H1 (cell line): ENCODE measurements around the gene CDRT4. TPM values are rescaled to one million over a fixed set of nuclear protein-coding genes. Genes with fewer than 3 reads are reported as not detected.

Experiments used
- CTCF ChIA-PET: fragments of 300-600 bp; sonication (Branson Sonifier 250); formaldehyde crosslinking; loops from one replicate; lab custom pipeline; 2021; ENCODE audit not compliant: partially characterized antibody; lab: Charles Lee
- POLR2A ChIA-PET: fragments of 300-600 bp; sonication (Branson Sonifier 250); formaldehyde crosslinking; loops from one replicate; lab custom pipeline; 2021; ENCODE audit warnings: inconsistent platforms; ENCODE audit not compliant: partially characterized antibody; lab: Charles Lee
- DNase-seq, 2 experiments: peaks; one replicate each; pipeline versions ENCODE4 v3.0.0 to v3.0.0-alpha.2; 2010 to 2022; ENCODE audit warnings: low spot score in 2 of 2, low read depth in 1 of 2, mixed read lengths in 1 of 2
- FAIRE-seq: peaks from 2 replicates; lab custom pipeline; 2011; peaks lifted over from hg19 to GRCh38; lab: Jason Lieb, UNC
- H2AFZ ChIP-seq: 2 replicates; pipeline ENCODE4 v1.8.1; 2012; ENCODE audit warnings: low read length, inconsistent platforms
- H2AK5ac ChIP-seq: 2 replicates; pipeline ENCODE4 v1.6.1; 2013; ENCODE audit warnings: low read depth, low read length
- H2BK120ac ChIP-seq: replicated peaks from 2 replicates; pipeline ENCODE3; 2013; ENCODE audit warnings: low read depth, low read length, inconsistent platforms
- H2BK12ac ChIP-seq: 2 replicates; pipeline ENCODE4 v1.6.1; 2013; ENCODE audit warnings: low read depth, low read length
- H2BK15ac ChIP-seq: 2 replicates; pipeline ENCODE4 v1.6.1; 2013; ENCODE audit warnings: low read length
- H2BK20ac ChIP-seq: 2 replicates; pipeline ENCODE4 v1.6.1; 2013; ENCODE audit warnings: low read length
- H2BK5ac ChIP-seq: 2 replicates; pipeline ENCODE4 v1.6.1; 2013; ENCODE audit warnings: low read depth, low read length
- H3K14ac ChIP-seq: 2 replicates; pipeline ENCODE4 v1.6.1; 2013; ENCODE audit warnings: inconsistent platforms; ENCODE audit not compliant: insufficient read length
- H3K18ac ChIP-seq: 2 replicates; pipeline ENCODE4 v1.6.1; 2013; ENCODE audit warnings: low read length; ENCODE audit errors: extremely low read depth
- H3K23ac ChIP-seq: 2 replicates; pipeline ENCODE4 v1.6.1; 2013; ENCODE audit warnings: inconsistent platforms; ENCODE audit not compliant: insufficient read length
- H3K23me2 ChIP-seq: 2 replicates; pipeline ENCODE4 v1.6.1; 2013; ENCODE audit warnings: low read depth, low read length
- H3K27ac ChIP-seq: 2 replicates; pipeline ENCODE4 v1.6.1; 2011; ENCODE audit warnings: low read depth, low read length, inconsistent platforms
- H3K27me3 ChIP-seq, 4 experiments: replicated peaks in 1 of 4; 1 replicate in 1 of 4; 2 replicates in 3 of 4; pipeline versions ENCODE4 v1.6.1 to v1.8.1; 2011 to 2013; ENCODE audit warnings: low read length in 3 of 4, mild to moderate bottlenecking in 3 of 4, inconsistent platforms in 2 of 4, mixed read lengths in 2 of 4, moderate library complexity in 1 of 4; ENCODE audit not compliant: control insufficient read depth in 3 of 4, insufficient read depth in 3 of 4; ENCODE audit errors: extremely low read depth in 1 of 4
- H3K36me3 ChIP-seq, 4 experiments: 2 replicates each; pipeline versions ENCODE4 v1.6.1 to v1.8.1; 2011 to 2013; ENCODE audit warnings: mild to moderate bottlenecking in 4 of 4, low read length in 3 of 4, moderate library complexity in 2 of 4, control low read depth in 1 of 4, inconsistent platforms in 1 of 4; ENCODE audit not compliant: insufficient read depth in 4 of 4, control insufficient read depth in 2 of 4
- H3K4ac ChIP-seq: replicated peaks from 2 replicates; pipeline ENCODE3; 2013; ENCODE audit warnings: low read length, low read depth, mixed read lengths, inconsistent platforms; ENCODE audit not compliant: insufficient read length
- H3K4me1 ChIP-seq, 4 experiments: replicated peaks in 1 of 4; 1 replicate in 1 of 4; 2 replicates in 3 of 4; pipeline versions ENCODE4 v1.6.1 to v1.8.1; 2011 to 2013; ENCODE audit warnings: low read length in 3 of 4, inconsistent platforms in 2 of 4, mixed read lengths in 1 of 4; ENCODE audit not compliant: insufficient read depth in 4 of 4, control insufficient read depth in 3 of 4
- H3K4me2 ChIP-seq, 2 experiments: 2 replicates each; pipeline versions ENCODE4 v1.6.1 to v1.8.1; 2011 to 2013; ENCODE audit warnings: low read depth in 2 of 2, low read length in 2 of 2, control low read depth in 1 of 2, inconsistent platforms in 1 of 2, mild to moderate bottlenecking in 1 of 2; ENCODE audit not compliant: insufficient read depth in 1 of 2
- H3K4me3 ChIP-seq, 4 experiments: fragments of 200-600, 300-600 bp in 1 of 4; sonication (generic), shearing (Covaris generic), sonication (Bioruptor Twin) in 1 of 4; 2 replicates each; pipeline versions ENCODE4 v1.5.1 to v1.8.1; 2011 to 2016; ENCODE audit warnings: low read length in 4 of 4, low read depth in 3 of 4, control low read depth in 2 of 4, inconsistent platforms in 2 of 4, mild to moderate bottlenecking in 2 of 4, mixed read lengths in 1 of 4, moderate library complexity in 1 of 4; ENCODE audit not compliant: insufficient read depth in 2 of 4; ENCODE audit errors: extremely low read depth in 1 of 4
- H3K56ac ChIP-seq: replicated peaks from 2 replicates; pipeline ENCODE3; 2013; ENCODE audit warnings: low read depth, mild to moderate bottlenecking, mixed read lengths, low read length, inconsistent platforms; ENCODE audit not compliant: insufficient read length
- H3K79me1 ChIP-seq: 2 replicates; pipeline ENCODE4 v1.6.1; 2013; ENCODE audit warnings: low read depth, low read length, control low read depth
- H3K79me2 ChIP-seq, 2 experiments: 2 replicates each; pipeline versions ENCODE4 v1.6.1 to v1.8.1; 2012 to 2013; ENCODE audit warnings: low read length in 2 of 2, mild to moderate bottlenecking in 2 of 2, inconsistent platforms in 1 of 2; ENCODE audit not compliant: insufficient read depth in 2 of 2, control insufficient read depth in 1 of 2
- H3K9ac ChIP-seq, 4 experiments: replicated peaks in 1 of 4; 1 replicate in 1 of 4; 2 replicates in 3 of 4; pipeline versions ENCODE4 v1.6.1 to v1.8.1; 2011 to 2013; ENCODE audit warnings: low read depth in 3 of 4, low read length in 3 of 4, control low read depth in 2 of 4, mild to moderate bottlenecking in 2 of 4, moderate library complexity in 2 of 4, inconsistent platforms in 1 of 4; ENCODE audit errors: extremely low read depth in 1 of 4
- H3K9me3 ChIP-seq, 2 experiments: 2 replicates each; pipeline versions ENCODE4 v1.6.1 to v1.8.1; 2012 to 2013; ENCODE audit warnings: mild to moderate bottlenecking in 2 of 2, moderate library complexity in 2 of 2, control low read depth in 1 of 2, inconsistent platforms in 1 of 2, low read depth in 1 of 2, low read length in 1 of 2, mixed read lengths in 1 of 2; ENCODE audit not compliant: insufficient read depth in 2 of 2
- H4K20me1 ChIP-seq, 2 experiments: replicated peaks in 1 of 2; 2 replicates each; pipeline versions ENCODE3 to v1.8.1; 2011 to 2013; ENCODE audit warnings: inconsistent platforms in 2 of 2, low read length in 2 of 2, mild to moderate bottlenecking in 1 of 2; ENCODE audit not compliant: insufficient read depth in 2 of 2, control insufficient read depth in 1 of 2
- H4K5ac ChIP-seq: 2 replicates; pipeline ENCODE4 v1.6.1; 2013; ENCODE audit warnings: low read length, low read depth, mixed read lengths, inconsistent platforms; ENCODE audit not compliant: insufficient read length
- H4K8ac ChIP-seq: 2 replicates; pipeline ENCODE4 v1.8.0; 2013; ENCODE audit warnings: mild to moderate bottlenecking, moderate library complexity, low read length, inconsistent platforms; ENCODE audit not compliant: insufficient read depth; ENCODE audit errors: extremely low read depth
- H4K91ac ChIP-seq: replicated peaks from 2 replicates; pipeline ENCODE3; 2013; ENCODE audit warnings: low read length, mixed read lengths, inconsistent platforms; ENCODE audit not compliant: insufficient read length
- BRCA1 ChIP-seq: IDR thresholded peaks from 2 replicates; pipeline ENCODE4 v1.6.1; 2012; ENCODE audit warnings: low read depth, low read length, improper control_type of control experiment
- CTBP2 ChIP-seq: IDR thresholded peaks from 2 replicates; pipeline ENCODE4 v1.7.0; 2011; ENCODE audit warnings: borderline replicate concordance, mild to moderate bottlenecking, moderate library complexity, mixed read lengths, low read length; ENCODE audit not compliant: insufficient read depth, insufficient read length
- E2F6 ChIP-seq: IDR thresholded peaks from 2 replicates; pipeline ENCODE4 v1.6.1; 2012; ENCODE audit warnings: inconsistent platforms
- NANOG ChIP-seq: IDR thresholded peaks from 2 replicates; pipeline ENCODE4 v1.6.1; 2011; ENCODE audit warnings: low read length, low read depth, mild to moderate bottlenecking, inconsistent platforms; ENCODE audit not compliant: insufficient read depth, poor library complexity, severe bottlenecking
- PHF8 ChIP-seq: fragments of 200-600 bp; sonication (generic); conservative IDR thresholded peaks from 2 replicates; pipeline ENCODE4 v1.7.1; 2012; ENCODE audit warnings: low read depth, mild to moderate bottlenecking, inconsistent platforms, low read length, moderate library complexity
- POU5F1 ChIP-seq: IDR thresholded peaks from 2 replicates; pipeline ENCODE4 v1.6.1; 2011; ENCODE audit warnings: low read depth, mild to moderate bottlenecking, low read length, moderate library complexity
- RFX5 ChIP-seq: IDR thresholded peaks from 2 replicates; pipeline ENCODE4 v1.6.1; 2011; ENCODE audit warnings: low read depth, low read length, improper control_type of control experiment, borderline replicate concordance
- RNF2 ChIP-seq: fragments of 200-900, 300-1000 bp; sonication (generic); IDR thresholded peaks from 2 replicates; pipeline ENCODE4 v1.7.1; 2016; ENCODE audit warnings: borderline replicate concordance, low read depth, mild to moderate bottlenecking, antibody characterized with exemption, low read length; ENCODE audit not compliant: poor library complexity, severe bottlenecking; ENCODE audit errors: missing control alignments
- SP4 ChIP-seq: IDR thresholded peaks from 2 replicates; pipeline ENCODE4 v1.6.1; 2012; ENCODE audit warnings: low read length, inconsistent platforms
- TBP ChIP-seq: IDR thresholded peaks from 2 replicates; pipeline ENCODE4 v1.6.1; 2011; ENCODE audit warnings: low read depth, low read length, improper control_type of control experiment
- WGBS, 2 experiments: shearing (Covaris generic) in 1 of 2; methylation state at CpG; one replicate each; pipeline versions ENCODE4 v1.1.6 to v1.1.7; 2013 to 2015; ENCODE audit warnings: low lambda C conversion rate in 2 of 2, mixed read lengths in 2 of 2, inconsistent platforms in 1 of 2, low coverage in 1 of 2, missing lambda C conversion rate in 1 of 2; ENCODE audit not compliant: insufficient replicate concordance in 2 of 2, insufficient coverage in 1 of 2, insufficient read length in 1 of 2; ENCODE audit errors: extremely low coverage in 1 of 2, missing lambda C conversion rate in 1 of 2; 5-methylcytosine and 5-hydroxymethylcytosine counted together
- polyA plus RNA-seq, 7 experiments: library from polyadenylated mRNA; depleted of rRNA in 3 of 7; stranded (reverse) in 5 of 7; unstranded in 2 of 7; fragments of >200 nt in 5 of 7; fragments of 200-250 nt in 2 of 7; gene quantifications; 1 replicate in 5 of 7; 2 replicates in 1 of 7; 4 replicates in 1 of 7; pipeline versions ENCODE4 v1.2.1 to v1.2.3, GENCODE V29; 2011 to 2013; ENCODE audit warnings: missing spikeins in 2 of 7, mixed read lengths in 2 of 7
- total RNA-seq: library from RNA; stranded (reverse); fragmentation: NEBNext Ultra II Directional; extraction: Animal tissue kit (Norgen Biotek cat#: 25700); gene quantifications from 2 replicates; pipeline ENCODE4 v1.2.1, GENCODE V29; 2021

The CDRT4 gene
- total and polyA plus RNA-seq, 2 of the 8 experiments (the other 6 are each of a cell fraction or from before 2014, with no cell fraction given), result 2.6 to 5.6 TPM

- ChIA-PET CTCF (interaction anchor here (1.7 to 2.6 kb wide), 2 partner anchors 21 to 35 kb away, joined by 3 to 17 read pairs; no protein-coding TSS in a partner anchor), POLR2A (interaction anchor here (0.7 to 0.8 kb wide), 2 partner anchors 9 to 21 kb away, joined by 3 read pairs; no protein-coding TSS in a partner anchor)
- Histone ChIP-seq H3K9me3 (no peaks in the 10 kb centered on the region), H3K36me3 (peaks cover 0 to 3% (median 1%) of the 10 kb centered on the region in 4 experiments; a peak in 2 of 8 replicates), H2BK15ac (no peak overlapping the region), H2BK12ac (no peak overlapping the region), H3K4me2 (no peak overlapping the region), H3K4me1 (peaks cover 0 to 7% (median 2%) of the 10 kb centered on the region in 4 experiments; a peak in 4 of 7 replicates), H3K23ac (no peak overlapping the region), H3K79me1 (no peaks in the 10 kb centered on the region), H3K79me2 (no peaks in the 10 kb centered on the region), H2AK5ac (no peak overlapping the region), H4K20me1 (peaks cover 0 to 2% of the 10 kb centered on the region in 2 experiments), H3K27me3 (no peaks in the 10 kb centered on the region), H4K5ac (no peak overlapping the region), H3K23me2 (no peaks in the 10 kb centered on the region), H3K4ac (no peak overlapping the region), H4K8ac (no peak overlapping the region), H3K27ac (no peak overlapping the region), H4K91ac (no peak overlapping the region), H2AFZ (no peak overlapping the region), H3K56ac (no peak overlapping the region), H3K4me3 (no peak overlapping the region), H2BK120ac (no peak overlapping the region), H3K18ac (no peak overlapping the region), H2BK5ac (no peak overlapping the region), H2BK20ac (no peak overlapping the region), H3K9ac (no peak overlapping the region), H3K14ac (no peak overlapping the region)
- TF ChIP-seq RFX5, result no peak
- no peak for TF ChIP-seq TBP
- no peak for TF ChIP-seq SP4
- TF ChIP-seq POU5F1, result no peak
- TF ChIP-seq E2F6, result no peak
- no peak for TF ChIP-seq CTBP2
- no peak for TF ChIP-seq RNF2
- TF ChIP-seq PHF8, result no peak
- TF ChIP-seq BRCA1, result no peak
- TF ChIP-seq NANOG, result no peak
- FAIRE-seq (no peak), DNase-seq (no peak)
- 89% methylated on average over 6 of the region's 6 CpGs; no CpG with 5 or more reads in 1 of the 2 experiments for WGBS, 2 experiments
Measured at GRCh38 chr17:15481481-15481880, 14.1 kb upstream of the CDRT4 start.
